VCaP (cell line): ENCODE data around the gene SCAPER.
"Not testable (repeated sequence)": the region's sequence is repeated elsewhere in the genome, so short reads cannot be mapped to it uniquely, and the experiment has no call there.

ENCODE experiments used
- H3K27ac ChIP-seq: fragments of 450-650 bp; 2 replicates; pipeline ENCODE4 v1.5.1; 2017
- TF ChIP-seq, protein P1 (sequence below): fragments of 450-650 bp; conservative IDR thresholded peaks from 2 replicates; pipeline ENCODE4 v1.5.1; 2017; ENCODE audit warnings: mild to moderate bottlenecking, moderate library complexity

The SCAPER gene

GRCh38 chr15:76904461-76905012 lies 603 bp downstream of the SCAPER start:
- H3K27ac ChIP-seq, result peak overlapping the region; percentile 89
- TF ChIP-seq, protein P1, sequence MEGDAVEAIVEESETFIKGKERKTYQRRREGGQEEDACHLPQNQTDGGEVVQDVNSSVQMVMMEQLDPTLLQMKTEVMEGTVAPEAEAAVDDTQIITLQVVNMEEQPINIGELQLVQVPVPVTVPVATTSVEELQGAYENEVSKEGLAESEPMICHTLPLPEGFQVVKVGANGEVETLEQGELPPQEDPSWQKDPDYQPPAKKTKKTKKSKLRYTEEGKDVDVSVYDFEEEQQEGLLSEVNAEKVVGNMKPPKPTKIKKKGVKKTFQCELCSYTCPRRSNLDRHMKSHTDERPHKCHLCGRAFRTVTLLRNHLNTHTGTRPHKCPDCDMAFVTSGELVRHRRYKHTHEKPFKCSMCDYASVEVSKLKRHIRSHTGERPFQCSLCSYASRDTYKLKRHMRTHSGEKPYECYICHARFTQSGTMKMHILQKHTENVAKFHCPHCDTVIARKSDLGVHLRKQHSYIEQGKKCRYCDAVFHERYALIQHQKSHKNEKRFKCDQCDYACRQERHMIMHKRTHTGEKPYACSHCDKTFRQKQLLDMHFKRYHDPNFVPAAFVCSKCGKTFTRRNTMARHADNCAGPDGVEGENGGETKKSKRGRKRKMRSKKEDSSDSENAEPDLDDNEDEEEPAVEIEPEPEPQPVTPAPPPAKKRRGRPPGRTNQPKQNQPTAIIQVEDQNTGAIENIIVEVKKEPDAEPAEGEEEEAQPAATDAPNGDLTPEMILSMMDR, result no peak

DNA sequence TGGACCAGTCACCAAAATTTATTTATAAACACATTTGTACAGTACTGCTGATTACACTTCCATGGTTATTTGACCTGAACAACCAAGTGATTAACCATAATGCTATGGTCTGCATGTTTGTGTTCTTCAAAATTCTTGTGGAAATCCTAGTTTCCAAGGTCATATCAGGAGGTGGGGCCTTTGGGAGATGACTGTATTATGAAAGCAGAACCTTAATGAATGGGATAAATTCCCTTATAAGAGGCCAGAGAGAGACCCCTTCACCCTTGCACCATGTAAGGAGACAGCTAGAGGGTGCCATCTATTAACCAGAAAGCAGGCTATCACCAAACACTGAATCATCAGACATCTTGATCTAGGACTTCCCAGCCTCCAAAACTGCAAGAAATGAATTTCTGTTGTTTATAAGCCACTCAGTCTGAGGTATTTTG lies 1.9 kb downstream of the SCAPER start:
- peak overlapping the region; percentile 89; the same call in 1 of the 2 replicates for H3K27ac ChIP-seq
- TF ChIP-seq, protein P1, result peak; percentile 75

GRCh38 chr15:76901965-76902364 lies 3.2 kb downstream of the SCAPER start:
- TF ChIP-seq, protein P1, result no peak
- H3K27ac ChIP-seq, result no peak overlapping the region

DNA sequence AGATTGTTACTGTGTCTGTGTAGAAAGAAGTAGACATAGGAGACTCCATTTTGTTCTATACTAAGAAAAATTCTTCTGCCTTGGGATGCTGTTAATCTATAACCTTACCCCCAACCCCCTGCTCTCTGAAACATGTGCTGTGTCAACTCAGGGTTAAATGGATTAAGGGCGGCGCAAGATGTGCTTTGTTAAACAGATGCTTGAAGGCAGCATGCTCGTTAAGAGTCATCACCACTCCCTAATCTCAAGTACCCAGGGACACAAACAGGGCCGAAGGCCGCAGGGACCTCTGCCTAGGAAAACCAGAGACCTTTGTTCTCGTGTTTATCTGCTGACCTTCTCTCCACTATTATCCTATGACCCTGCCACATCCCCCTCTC lies 5.2 kb downstream of the SCAPER start:
- H3K27ac ChIP-seq, result not testable (repeated sequence)

DNA sequence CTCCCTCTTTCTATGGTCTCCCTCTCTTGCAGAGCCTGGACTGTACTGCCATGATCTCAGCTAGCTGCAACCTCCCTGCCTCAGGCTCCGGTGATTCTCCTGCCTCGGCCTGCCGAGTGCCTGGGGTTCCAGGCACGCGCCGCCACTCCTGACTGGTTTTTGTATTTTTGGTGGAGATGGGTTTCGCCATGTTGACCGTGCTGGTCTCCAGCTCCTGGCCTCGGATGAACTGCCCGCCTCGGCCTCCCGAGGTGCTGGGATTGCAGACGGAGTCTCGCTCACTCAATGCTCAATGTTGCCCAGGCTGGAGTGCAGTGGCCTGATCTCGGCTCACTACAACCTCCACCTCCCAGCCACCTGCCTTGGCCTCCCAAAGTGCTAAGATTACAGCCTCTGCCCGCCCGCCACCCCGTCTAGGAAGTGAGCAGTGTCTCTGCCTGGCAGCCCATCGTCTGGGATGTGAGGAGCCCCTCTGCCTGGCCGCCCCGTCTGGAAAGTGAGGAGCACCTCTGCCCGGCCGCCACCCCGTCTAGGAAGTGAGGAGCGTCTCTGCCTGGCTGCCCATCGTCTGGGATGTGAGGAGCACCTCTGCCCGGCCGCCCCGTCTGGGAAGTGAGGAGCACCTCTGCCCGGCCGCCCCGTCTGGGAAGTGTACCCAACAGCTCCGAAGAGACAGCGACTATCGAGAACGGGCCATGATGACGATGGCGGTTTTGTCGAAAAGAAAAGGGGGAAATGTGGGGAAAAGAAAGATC lies 5.8 kb downstream of the SCAPER start:
- not testable (repeated sequence) for H3K27ac ChIP-seq

DNA sequence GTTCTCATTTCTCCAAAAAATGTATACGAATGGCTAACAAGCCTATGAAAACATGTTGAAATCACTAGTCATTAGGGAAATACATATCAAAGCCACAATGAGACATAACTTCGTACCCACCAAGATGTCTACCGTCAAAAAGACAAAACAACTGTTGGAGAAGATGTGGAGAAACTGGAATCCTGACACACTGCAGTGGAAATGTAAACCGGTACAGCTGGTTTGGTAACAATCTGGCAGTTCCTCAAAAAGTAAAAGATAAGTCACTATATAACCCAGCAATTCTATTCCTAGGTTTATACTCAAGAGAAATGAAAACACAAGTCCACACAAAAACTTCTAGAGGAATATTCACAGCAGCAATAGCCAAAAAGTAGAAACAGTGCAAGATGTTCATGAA lies 7.0 kb downstream of the SCAPER start:
- TF ChIP-seq, protein P1, result no peak
- peak overlapping the region; percentile 32 for H3K27ac ChIP-seq

DNA sequence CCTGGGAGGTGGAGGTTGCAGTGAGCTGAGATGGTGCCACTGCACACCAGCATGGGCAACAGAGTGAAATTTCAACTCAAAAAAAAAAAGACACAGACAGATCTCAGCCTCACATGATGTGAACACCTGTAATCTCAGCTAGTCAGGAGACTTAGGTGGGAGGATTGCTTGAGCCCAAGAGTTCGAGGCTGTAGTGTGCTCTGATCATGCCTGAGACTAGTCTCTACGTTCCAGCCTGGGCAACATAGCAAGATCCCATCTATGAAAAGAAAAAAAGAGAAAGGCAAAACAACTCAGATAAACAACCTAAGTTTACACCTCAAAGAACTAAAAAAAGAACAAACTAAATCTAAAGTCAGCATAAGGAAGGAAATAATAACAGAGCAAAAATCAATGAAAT lies 11.0 kb downstream of the SCAPER start:
- TF ChIP-seq, protein P1, result no peak
- H3K27ac ChIP-seq, result no peak overlapping the region

GRCh38 chr15:76892836-76893235 lies 12.3 kb downstream of the SCAPER start:
- not testable (repeated sequence) for H3K27ac ChIP-seq

DNA sequence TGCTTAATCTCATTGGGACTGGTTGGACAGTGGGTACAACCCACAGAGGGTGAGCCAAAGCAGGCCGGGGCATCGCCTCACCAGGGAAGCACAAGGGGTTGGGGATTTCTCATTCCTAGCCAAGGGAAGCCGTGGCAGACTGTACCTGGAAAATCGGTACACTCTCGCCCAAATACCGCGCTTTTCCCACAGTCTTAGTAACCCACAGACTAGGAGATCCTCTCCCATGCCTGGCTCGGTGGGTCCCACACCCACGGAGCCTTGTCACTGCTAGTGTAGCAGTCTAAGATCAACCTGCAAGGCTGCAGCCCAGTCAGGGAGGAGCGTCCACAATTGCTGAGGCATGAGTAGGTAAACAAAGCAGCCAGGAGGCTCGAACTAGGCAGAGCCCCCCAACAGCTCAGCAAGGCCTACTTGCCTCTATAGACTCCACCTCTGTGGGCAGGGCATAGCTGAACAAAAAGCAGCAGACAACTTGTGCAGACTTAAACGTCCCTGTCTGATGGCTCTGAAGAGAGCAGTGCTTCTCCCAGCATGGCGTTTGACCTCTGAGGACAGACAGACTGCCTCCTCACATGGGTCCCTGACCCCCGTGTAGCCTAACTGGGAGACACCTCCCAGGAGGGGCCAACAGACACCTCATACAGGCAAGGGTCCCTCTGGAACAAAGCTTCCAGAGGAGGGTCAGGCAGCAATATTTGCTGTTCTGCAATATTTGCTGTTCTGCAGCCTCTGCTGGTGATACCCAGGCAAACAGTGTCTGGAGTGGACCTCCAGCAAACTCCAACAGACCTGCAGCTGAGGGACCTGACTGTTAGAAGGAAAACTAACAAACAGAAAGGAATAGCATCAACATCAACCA lies 17.6 kb downstream of the SCAPER start:
- H3K27ac ChIP-seq, result peak overlapping the region; percentile 58
